Tongue (tissue), 2 donors: ENCODE data around the gene CDH23. TPM values are rescaled to one million over a fixed set of nuclear protein-coding genes. Genes with fewer than 3 reads are reported as not detected.

Experiments
- DNase-seq: peaks from one replicate; pipeline ENCODE4 v3.0.0-alpha.2; 2015
- total RNA-seq: library from RNA; depleted of rRNA; stranded (reverse); fragments of >200 nt; gene quantifications from one replicate; pipeline ENCODE4 v1.2.3, GENCODE V29; 2014

Gene CDH23
- total RNA-seq, 1 donor from 2014 or later: 12.2 TPM

GRCh38 chr10:71712170-71712569 lies 315.4 kb downstream of the CDH23 start:
- DNase-seq: no peak

- no peak for DNase-seq
These were observed 315.9 kb downstream of the CDH23 start for GRCh38 chr10:71712572-71713134.

DNA sequence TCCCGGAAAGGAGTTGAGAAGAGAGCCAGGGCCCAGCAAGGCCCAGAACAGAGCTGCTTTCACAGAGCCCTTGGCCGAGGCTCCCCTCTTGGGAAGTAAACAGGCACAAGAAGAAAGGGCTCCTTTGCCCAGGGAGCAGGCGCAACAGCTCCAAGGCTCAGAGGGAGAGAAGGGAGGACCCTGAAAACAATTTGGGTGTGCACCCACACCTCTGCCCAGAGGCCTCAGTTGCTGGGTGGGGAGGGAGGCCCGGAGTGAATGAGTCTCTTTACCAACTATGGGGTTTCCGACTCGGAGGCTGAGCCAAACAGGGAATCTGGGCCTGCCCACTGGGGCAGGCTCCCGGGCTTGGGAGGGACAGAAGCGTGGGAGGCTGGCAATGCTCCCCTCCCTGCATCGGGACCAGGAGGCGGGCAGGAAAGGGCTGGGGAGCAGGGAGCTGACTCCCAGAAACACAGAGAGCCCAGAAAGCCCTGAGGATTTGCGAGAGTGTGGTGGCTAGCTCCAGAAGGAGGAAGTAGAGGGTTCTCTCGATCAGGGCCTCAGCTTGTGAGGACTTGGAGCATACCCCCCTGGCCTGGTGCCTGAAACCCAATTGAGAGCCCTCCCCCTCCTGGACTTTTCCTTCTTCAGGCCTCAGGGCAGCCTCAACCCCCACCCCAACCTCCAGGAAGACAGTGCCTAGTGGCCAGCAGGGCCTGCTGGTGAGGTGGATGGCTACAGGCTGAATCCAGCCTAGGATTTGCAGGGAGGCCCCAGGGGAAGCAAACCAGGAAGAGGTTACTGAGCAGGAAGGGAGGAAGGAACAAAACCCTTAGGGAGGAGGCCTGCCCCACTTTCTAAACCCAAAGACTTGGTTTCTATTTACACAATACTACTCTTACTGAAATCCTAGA lies 316.7 kb downstream of the CDH23 start:
- DNase-seq: peak; percentile 87

DNA sequence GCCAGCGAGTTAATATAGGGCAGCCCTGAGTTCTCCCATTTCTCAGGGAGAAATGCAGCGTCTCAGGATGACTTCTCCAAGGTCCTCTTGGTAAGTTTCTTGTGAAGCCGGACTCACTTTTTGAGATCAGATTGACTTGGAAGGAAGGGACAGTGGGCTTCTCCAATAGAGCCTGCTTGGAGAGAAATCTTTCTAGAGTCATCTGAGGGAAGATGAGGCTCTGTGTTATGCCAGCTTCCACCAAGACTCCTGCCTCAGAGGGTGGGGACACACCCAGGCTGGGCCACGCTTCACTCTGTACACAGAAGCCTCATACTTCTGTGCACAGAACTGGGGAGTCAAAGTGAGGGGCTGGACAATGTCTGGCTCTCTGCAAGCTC lies 317.3 kb downstream of the CDH23 start:
- no peak for DNase-seq

- no peak for DNase-seq
These were observed 317.9 kb downstream of the CDH23 start for GRCh38 chr10:71714592-71714991.

DNA sequence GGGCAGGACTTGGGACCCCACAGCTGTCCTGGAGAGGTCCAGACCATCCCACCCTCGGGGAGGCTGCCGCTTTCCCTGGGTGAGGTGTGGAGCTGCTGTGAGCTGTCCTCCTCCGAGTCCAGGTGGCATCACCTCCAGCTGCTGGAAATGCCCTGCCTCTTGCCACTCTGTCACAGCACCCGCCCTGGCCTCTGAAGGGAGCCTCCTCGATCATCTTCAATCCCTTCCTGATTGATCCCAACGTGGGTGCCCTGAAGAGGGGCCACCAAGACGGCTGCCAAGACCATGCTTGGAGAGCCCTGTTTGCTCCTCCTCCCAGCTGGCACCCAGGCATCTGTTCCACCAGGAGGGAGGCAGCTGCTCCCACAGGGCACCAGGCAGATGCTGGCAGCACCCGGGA lies 318.3 kb downstream of the CDH23 start:
- DNase-seq: no peak

GRCh38 chr10:71715860-71716259 lies 319.1 kb downstream of the CDH23 start:
- DNase-seq: no peak

GRCh38 chr10:71716426-71716825 lies 319.7 kb downstream of the CDH23 start:
- DNase-seq: peak; percentile 70

GRCh38 chr10:71717056-71717455 lies 320.3 kb downstream of the CDH23 start:
- no peak for DNase-seq

GRCh38 chr10:71717551-71717951 lies 320.8 kb downstream of the CDH23 start:
- peak; percentile 43 for DNase-seq

DNA sequence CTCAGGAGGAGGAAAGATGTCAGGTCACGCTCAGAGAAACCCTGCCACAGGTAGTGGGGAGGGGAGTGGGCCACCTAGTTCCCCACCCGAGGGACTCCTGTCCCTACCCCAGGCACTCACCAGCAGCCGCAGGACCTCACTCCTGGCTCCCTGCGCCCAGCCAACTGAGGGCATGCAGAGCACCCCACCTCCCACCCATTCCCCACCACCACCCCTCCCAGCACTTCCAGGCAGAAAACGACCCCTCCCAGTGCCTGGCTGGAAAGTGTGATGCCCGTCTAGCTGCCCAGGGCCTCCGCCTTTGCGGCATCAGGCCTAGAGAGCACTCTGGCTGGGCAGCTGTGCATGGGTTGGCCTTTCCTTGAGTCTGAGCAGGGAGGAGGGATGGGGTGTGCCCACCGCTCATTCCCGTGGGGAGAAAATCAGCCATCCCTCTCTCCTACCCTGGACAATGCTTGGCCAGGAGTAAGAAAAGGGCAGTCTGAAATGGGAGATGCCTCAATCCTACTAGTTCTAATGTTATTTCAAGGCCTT lies 321.5 kb downstream of the CDH23 start:
- peak; percentile 61 for DNase-seq

- no peak for DNase-seq
These were observed 322.3 kb downstream of the CDH23 start for GRCh38 chr10:71719042-71719441.

DNA sequence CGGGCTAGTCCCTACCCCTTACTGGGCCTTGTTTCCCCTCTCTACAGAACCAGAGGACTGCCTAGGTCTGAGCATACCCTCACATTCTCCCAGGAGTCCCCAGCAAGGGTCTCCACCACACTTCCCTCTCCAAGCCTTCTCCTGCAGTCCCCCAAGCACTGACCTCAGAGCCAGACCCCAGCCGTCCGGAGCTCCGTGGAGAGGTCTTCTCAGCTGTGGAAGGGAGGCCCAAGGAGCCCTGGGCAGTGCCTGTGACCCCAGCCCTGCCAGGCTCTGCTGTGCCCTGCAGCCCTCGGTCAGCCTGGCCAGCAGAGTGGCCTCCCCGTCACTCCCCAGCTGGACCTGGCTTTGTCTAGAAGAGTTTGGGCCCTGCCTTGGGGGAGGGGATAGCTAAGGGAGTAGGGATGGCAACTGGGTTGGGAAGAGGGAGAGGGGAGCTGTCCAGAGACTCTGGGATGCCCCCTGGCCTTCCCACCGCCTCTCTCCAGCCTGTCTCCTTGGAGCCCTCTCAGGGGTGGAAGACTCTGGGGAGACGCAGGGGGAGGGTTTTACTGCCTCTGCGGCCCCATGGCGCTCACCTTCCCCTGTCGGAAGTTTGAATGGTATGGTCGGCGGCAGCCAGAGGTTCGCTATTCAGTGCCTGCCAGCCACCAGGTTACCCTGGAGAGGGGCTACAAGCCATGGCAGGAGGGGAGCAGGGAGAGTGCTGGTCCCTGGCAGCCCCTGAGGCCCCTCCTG lies 322.9 kb downstream of the CDH23 start, which contains the start of gene C10orf105:
TSS of gene C10orf105 (minus strand) at position 315 of the 738 bp plus-strand sequence. CDS start 3,441 bp downstream, outside the sequence.
- DNase-seq: no peak

GRCh38 chr10:71720288-71720687 lies 323.6 kb downstream of the CDH23 start:
- peak; percentile 43 for DNase-seq

GRCh38 chr10:71721313-71721712 lies 324.6 kb downstream of the CDH23 start:
- DNase-seq: no peak

DNA sequence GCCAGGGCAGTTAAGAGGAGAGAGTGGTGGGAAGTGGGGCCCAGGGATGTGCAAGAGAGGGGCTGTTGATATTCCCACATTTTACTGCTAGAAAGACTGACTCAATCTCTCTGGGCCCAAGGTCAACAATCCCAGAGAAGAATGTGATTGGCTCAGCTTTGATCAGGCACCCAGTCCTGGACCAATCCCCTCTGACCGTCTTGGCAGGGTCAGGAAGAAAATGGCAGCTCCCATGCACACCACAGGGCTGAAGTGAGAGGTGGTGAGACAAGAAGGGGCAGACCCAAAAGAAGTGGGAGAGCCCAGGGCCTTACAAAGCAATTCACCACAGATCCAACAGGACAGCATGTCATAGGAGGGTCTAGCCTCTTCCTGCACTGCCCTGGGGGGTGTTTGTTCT lies 326.1 kb downstream of the CDH23 start:
- DNase-seq: no peak

DNA sequence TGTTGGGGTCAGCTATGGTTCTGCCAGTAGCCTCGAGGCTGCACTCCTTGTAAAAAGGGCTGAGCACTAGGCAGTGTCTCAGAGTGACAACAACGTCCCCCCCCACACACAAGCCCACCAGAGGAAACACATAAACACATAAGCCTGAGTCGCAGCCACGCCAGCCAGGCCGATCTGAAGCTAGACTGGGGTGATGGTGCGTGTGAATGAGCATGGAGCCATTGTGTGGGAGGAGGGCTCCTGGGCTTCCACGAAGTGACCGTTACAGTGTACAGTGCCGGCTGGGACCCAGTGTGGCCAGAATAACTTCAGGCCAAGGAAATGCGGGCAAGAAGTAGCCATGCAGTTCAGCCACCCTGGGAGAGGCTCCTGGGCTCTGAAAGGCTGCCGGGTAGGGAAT lies 326.6 kb downstream of the CDH23 start:
- DNase-seq: no peak

DNA sequence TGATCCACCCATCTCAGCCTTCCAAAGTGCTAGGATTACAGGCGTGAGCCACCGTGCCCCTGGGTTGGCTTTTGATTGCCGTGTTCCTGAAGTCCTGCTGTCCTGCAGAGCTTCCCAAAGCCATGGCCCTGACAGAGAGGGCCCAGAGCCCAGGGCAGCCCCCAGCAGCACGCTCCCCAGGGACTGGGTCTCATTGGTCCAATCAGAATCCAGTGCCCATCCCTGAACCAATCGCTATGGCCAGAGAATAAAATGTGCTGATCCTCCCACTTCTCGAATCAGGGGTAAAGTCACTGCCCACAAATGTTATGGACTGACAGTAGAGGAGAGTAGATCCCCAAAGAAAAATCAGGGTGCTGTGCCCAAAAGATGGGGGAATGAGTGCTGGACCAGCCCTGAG lies 327.8 kb downstream of the CDH23 start:
- DNase-seq: no peak

DNA sequence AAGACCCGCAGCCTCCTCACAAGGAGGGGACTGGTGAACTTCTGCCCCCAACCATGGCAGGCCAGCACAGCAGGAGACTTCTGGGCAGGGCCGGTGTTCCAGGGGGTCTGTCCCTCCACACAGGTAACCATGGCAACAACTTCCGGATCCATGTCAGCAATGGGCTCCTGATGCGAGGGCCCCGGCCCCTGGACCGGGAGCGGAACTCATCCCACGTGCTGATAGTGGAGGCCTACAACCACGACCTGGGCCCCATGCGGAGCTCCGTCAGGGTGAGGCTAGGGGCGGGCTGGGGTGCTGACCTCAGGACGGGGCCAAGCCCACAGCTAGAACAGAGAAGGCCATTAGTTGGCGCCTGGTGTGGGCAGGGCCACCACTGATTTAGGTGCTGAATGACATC lies 328.5 kb downstream of the CDH23 start:
- DNase-seq: no peak

DNA sequence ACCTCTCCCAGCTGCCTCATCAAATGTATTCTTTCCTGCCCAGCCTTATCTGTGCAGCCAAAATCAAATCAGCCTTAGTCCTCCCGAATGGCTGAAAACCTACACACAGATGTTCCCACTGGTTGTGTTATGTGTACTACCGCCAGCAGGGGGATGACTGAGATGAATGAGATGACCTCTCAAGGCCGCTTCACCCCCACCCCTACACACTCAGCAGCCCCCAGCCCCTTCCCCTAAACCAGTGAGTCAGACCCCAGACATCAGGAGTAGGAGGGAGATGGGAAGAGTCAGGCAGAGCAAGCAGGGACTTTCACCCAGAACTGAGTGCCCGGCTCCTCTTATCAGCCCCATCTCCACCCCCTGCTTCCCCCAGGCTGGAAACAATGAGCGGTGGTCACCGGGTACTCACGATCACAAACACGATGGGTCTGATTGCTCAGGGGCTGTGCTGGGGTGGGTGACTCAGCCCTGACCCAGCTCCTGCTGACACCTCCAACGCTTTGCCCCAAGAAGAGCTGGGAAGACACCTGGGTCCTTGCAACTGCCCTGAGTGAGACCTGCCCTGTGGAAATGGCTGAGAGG lies 329.4 kb downstream of the CDH23 start:
- DNase-seq: peak; percentile 22

DNA sequence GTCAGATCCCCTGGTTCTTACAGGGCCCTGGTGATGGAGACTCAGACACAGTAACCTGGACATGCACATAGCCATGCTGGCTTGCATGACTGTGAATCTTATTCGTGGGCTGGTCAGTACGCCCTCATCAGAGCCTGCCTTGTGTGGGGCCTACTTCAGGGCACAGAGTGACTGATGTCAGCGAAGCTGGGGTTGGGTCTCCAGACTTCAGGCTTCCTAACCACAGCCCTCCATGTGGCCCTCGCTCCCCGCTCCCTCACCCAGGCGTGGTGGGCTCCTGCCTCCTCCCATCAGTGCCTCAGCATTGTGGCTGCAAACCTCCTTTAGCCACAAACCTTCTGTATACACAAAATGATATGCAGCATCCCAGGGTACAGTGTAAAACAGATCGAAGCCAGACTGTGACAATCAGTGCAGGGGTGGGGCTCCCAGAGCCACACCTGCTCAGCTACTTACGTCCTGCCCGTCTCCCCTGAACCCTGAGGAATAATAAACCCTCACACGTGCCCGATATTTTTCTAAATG lies 329.9 kb downstream of the CDH23 start:
- no peak for DNase-seq

- DNase-seq: no peak
These were observed 330.5 kb downstream of the CDH23 start for GRCh38 chr10:71727105-71727737.
